GM12878 (cell line): Measurements from ENCODE around the gene TNXB. TPM values are rescaled to one million over a fixed set of nuclear protein-coding genes. Genes with fewer than 3 reads are reported as not detected.

ENCODE experiments used
- ATAC-seq: fragments of 200-7000 bp; cut with Tn5 transposase; 3 replicates; pipeline ENCODE4 v1.9.1; 2020; ENCODE audit warnings: mild to moderate bottlenecking, moderate library complexity
- BruUV-seq: library from RNA; stranded (reverse); fragments of 400-500 nt; replicated peaks from 2 replicates; lab custom pipeline; 2021; lab: Mats Ljungman, UMichigan
- CTCF ChIA-PET: fragments of 300-600 bp; sonication (Branson Sonifier 250); formaldehyde crosslinking; extraction: SDS; loops from one replicate; lab custom pipeline; 2021; ENCODE audit warnings: inconsistent platforms; lab: Yijun Ruan, JAX
- POLR2A ChIA-PET: fragments of 350-600 bp; formaldehyde crosslinking; extraction: SDS; loops from one replicate; lab custom pipeline; 2021; ENCODE audit warnings: inconsistent platforms; lab: Charles Lee
- RAD21 ChIA-PET: fragments of 300-600 bp; sonication (Branson Sonifier 250); formaldehyde crosslinking; loops from one replicate; lab custom pipeline; 2023; ENCODE audit warnings: antibody characterized with exemption; ENCODE audit not compliant: unreplicated experiment; lab: Charles Lee
- SMC1A ChIA-PET: fragments of 300-600 bp; sonication (Branson Sonifier 250); formaldehyde crosslinking; loops from one replicate; lab custom pipeline; 2023; ENCODE audit not compliant: unreplicated experiment, uncharacterized antibody; lab: Charles Lee
- DNase-seq: peaks from one replicate; pipeline ENCODE4 v3.0.0-alpha.2; 2011; ENCODE audit warnings: low read depth, low spot score
- FAIRE-seq: peaks from 3 replicates; lab custom pipeline; 2011; peaks lifted over from hg19 to GRCh38; lab: Jason Lieb, UNC
- H2AFZ ChIP-seq: 2 replicates; pipeline ENCODE4 v1.6.0; 2011; ENCODE audit warnings: low read depth, low read length, control low read depth; ENCODE audit not compliant: control insufficient read depth
- H3K27ac ChIP-seq: 2 replicates; pipeline ENCODE4 v1.5.1; 2011; ENCODE audit warnings: control low read depth; ENCODE audit not compliant: control insufficient read depth, insufficient read depth
- H3K27me3 ChIP-seq, 2 experiments: replicated peaks in 1 of 2; 2 replicates each; pipeline versions ENCODE4 v1.6.0 to v1.6.1; 2011; ENCODE audit warnings: low read length in 1 of 2; ENCODE audit not compliant: control insufficient read depth in 2 of 2, insufficient read depth in 2 of 2
- H3K36me3 ChIP-seq, 2 experiments: 2 replicates each; pipeline ENCODE4 v1.5.1; 2011; ENCODE audit warnings: low read length in 1 of 2; ENCODE audit not compliant: control insufficient read depth in 2 of 2, insufficient read depth in 2 of 2
- H3K4me1 ChIP-seq: 2 replicates; pipeline ENCODE4 v1.6.1; 2011; ENCODE audit warnings: mild to moderate bottlenecking, low read length, moderate library complexity, mixed read lengths; ENCODE audit not compliant: control insufficient read depth, insufficient read depth
- H3K4me2 ChIP-seq: 2 replicates; pipeline ENCODE4 v1.6.0; 2011; ENCODE audit warnings: control low read depth; ENCODE audit not compliant: control insufficient read depth, insufficient read depth
- H3K4me3 ChIP-seq: fragments of 200-600 bp; sonication (generic); 2 replicates; pipeline ENCODE4 v1.5.1; 2016
- H3K79me2 ChIP-seq: 2 replicates; pipeline ENCODE4 v1.6.0; 2011; ENCODE audit warnings: low read length; ENCODE audit not compliant: control insufficient read depth, insufficient read depth
- H3K9ac ChIP-seq: 2 replicates; pipeline ENCODE4 v1.8.0; 2011; ENCODE audit warnings: low read length, control low read depth, mixed read lengths; ENCODE audit not compliant: control insufficient read depth, insufficient read depth
- H3K9me3 ChIP-seq: replicated peaks from 3 replicates; pipeline ENCODE4 v1.5.1; 2011; ENCODE audit warnings: mild to moderate bottlenecking, low read length; ENCODE audit not compliant: control insufficient read depth, insufficient read depth
- H4K20me1 ChIP-seq: 2 replicates; pipeline ENCODE4 v1.6.0; 2011; ENCODE audit not compliant: control insufficient read depth, insufficient read depth
- ATF7 ChIP-seq: fragments of 450-650 bp; IDR thresholded peaks from 2 replicates; pipeline ENCODE4 v1.6.1; 2016; ENCODE audit warnings: low read depth, mild to moderate bottlenecking
- BCL11A ChIP-seq: IDR thresholded peaks from 2 replicates; pipeline ENCODE4 v1.6.1; 2011; ENCODE audit warnings: low read depth, low read length
- CBX5 ChIP-seq: sonication (generic); IDR thresholded peaks from 2 replicates; pipeline ENCODE4 v1.6.1; 2016; ENCODE audit warnings: low read depth, moderate library complexity, mild to moderate bottlenecking, inconsistent platforms
- CHD1 ChIP-seq: IDR thresholded peaks from 2 replicates; pipeline ENCODE4 v1.6.1; 2012; ENCODE audit warnings: low read depth, low read length, improper control_type of control experiment
- CUX1 ChIP-seq: IDR thresholded peaks from 2 replicates; pipeline ENCODE4 v1.6.1; 2012; ENCODE audit warnings: improper control_type of control experiment, low read depth, low read length; ENCODE audit not compliant: insufficient replicate concordance
- DPF2 ChIP-seq: fragments of 450-650 bp; IDR thresholded peaks from 2 replicates; pipeline ENCODE4 v1.6.1; 2017; ENCODE audit warnings: mild to moderate bottlenecking
- ETV6 ChIP-seq, 2 experiments: fragments of 450-650 bp in 1 of 2; IDR thresholded peaks in 1 of 2; conservative IDR thresholded peaks in 1 of 2; 2 replicates each; pipeline ENCODE4 v1.6.1; 2014; ENCODE audit warnings: antibody characterized with exemption in 1 of 2, borderline replicate concordance in 1 of 2, low read depth in 1 of 2, mild to moderate bottlenecking in 1 of 2, moderate library complexity in 1 of 2
- MAX ChIP-seq: IDR thresholded peaks from 2 replicates; pipeline ENCODE4 v1.6.1; 2012; ENCODE audit warnings: low read depth, low read length, improper control_type of control experiment
- MEF2B ChIP-seq: fragments of 450-650 bp; IDR thresholded peaks from 2 replicates; pipeline ENCODE4 v1.6.1; 2018; ENCODE audit warnings: mild to moderate bottlenecking, moderate library complexity; ENCODE audit not compliant: partially characterized antibody, poor library complexity, severe bottlenecking
- MXI1 ChIP-seq: fragments of 150-350 bp; IDR thresholded peaks from 2 replicates; pipeline ENCODE4 v1.6.1; 2011; ENCODE audit warnings: low read depth, mild to moderate bottlenecking, inconsistent platforms, low read length, improper control_type of control experiment
- MYB ChIP-seq: fragments of 150-350 bp; IDR thresholded peaks from 2 replicates; pipeline ENCODE4 v1.6.1; 2014; ENCODE audit warnings: mild to moderate bottlenecking, low read depth, low read length, borderline replicate concordance
- NBN ChIP-seq: fragments of 450-650 bp; IDR thresholded peaks from 2 replicates; pipeline ENCODE4 v1.6.1; 2016
- NFYB ChIP-seq: IDR thresholded peaks from 2 replicates; pipeline ENCODE4 v1.6.1; 2011; ENCODE audit warnings: low read depth, mild to moderate bottlenecking, low read length, improper control_type of control experiment, moderate library complexity; ENCODE audit not compliant: insufficient read depth
- POLR2A ChIP-seq: IDR thresholded peaks from 2 replicates; pipeline ENCODE4 v1.6.1; 2011; ENCODE audit warnings: low read depth, mild to moderate bottlenecking, low read length
- POLR2AphosphoS5 ChIP-seq: IDR thresholded peaks from 2 replicates; pipeline ENCODE4 v1.6.1; 2011; ENCODE audit warnings: mild to moderate bottlenecking, low read length, inconsistent platforms
- POU2F2 ChIP-seq: IDR thresholded peaks from 3 replicates; pipeline ENCODE4 v1.6.1; 2011; ENCODE audit warnings: low read depth, mild to moderate bottlenecking, low read length, borderline replicate concordance
- RB1 ChIP-seq: fragments of 450-650 bp; formaldehyde crosslinking; IDR thresholded peaks from 2 replicates; pipeline ENCODE4 v1.6.1; 2017; ENCODE audit warnings: mild to moderate bottlenecking, borderline replicate concordance
- ZNF217 ChIP-seq: fragments of 450-650 bp; IDR thresholded peaks from 2 replicates; pipeline ENCODE4 v1.6.1; 2017; ENCODE audit warnings: antibody characterized with exemption, mild to moderate bottlenecking
- WGBS: methylation state at CpG from one replicate; pipeline ENCODE4 v1.1.6; 2016; ENCODE audit warnings: low lambda C conversion rate; ENCODE audit not compliant: insufficient replicate concordance, insufficient coverage; ENCODE audit errors: missing lambda C conversion rate; 5-methylcytosine and 5-hydroxymethylcytosine counted together
- in situ Hi-C: fragments of 300-500 bp; cut with MboI; formaldehyde crosslinking; loops from 9 replicates; pipeline ENCODE4 v1.14.3; 2018; ENCODE audit warnings: mixed read lengths
- intact Hi-C: fragments of 100-400 bp; cut with micrococcal nuclease; formaldehyde crosslinking; loops from one replicate; pipeline ENCODE4 v1.14.2; 2022; ENCODE audit not compliant: unreplicated experiment
- polyA plus RNA-seq, 11 experiments: library from polyadenylated mRNA; depleted of rRNA in 4 of 11; unstranded in 6 of 11; stranded (reverse) in 5 of 11; fragments of >200 nt; fragmentation: Nextera tagmentation in 4 of 11; fragmentation: Illumina TruSeq in 1 of 11; extraction: Ambion mirVana in 4 of 11; extraction: Trizol in 1 of 11; gene quantifications; 1 replicate in 1 of 11; 2 replicates in 10 of 11; pipeline versions ENCODE4 v1.2.1 to v1.2.3, GENCODE V29; 2011 to 2016; ENCODE audit warnings: inconsistent platforms in 2 of 11, missing spikeins in 2 of 11, low read depth in 1 of 11
- total RNA-seq, 4 experiments: library from RNA; depleted of rRNA in 3 of 4; stranded (reverse); fragments of >200 nt in 3 of 4; fragmentation: Illumina TruSeq in 1 of 4; extraction: Trizol in 1 of 4; gene quantifications; 2 replicates each; pipeline versions ENCODE4 v1.2.1 to v1.2.3, GENCODE V29; 2013 to 2021

TNXB gene
- total and polyA plus RNA-seq, 10 of the 15 experiments (the other 5 are each of a cell fraction or from before 2014, with no cell fraction given), result 0.03 to 2.5 (median 0.68) TPM; not detected in 2

GRCh38 chr6:32058511-32058963 is 50.6 kb downstream of the TNXB start:
- intact Hi-C loops, result no loop called here
- Histone ChIP-seq H3K36me3 (no peaks in the 10 kb centered on the region), H3K79me2 (no peaks in the 10 kb centered on the region), H3K9ac (no peak overlapping the region), H3K27me3 (peaks cover 0 to 2% of the 10 kb centered on the region in 2 experiments; a peak in 2 of 4 replicates), H4K20me1 (no peaks in the 10 kb centered on the region), H2AFZ (no peak overlapping the region), H3K4me1 (no peaks in the 10 kb centered on the region), H3K4me2 (no peak overlapping the region), H3K27ac (no peak overlapping the region), H3K4me3 (no peak overlapping the region), H3K9me3 (no peaks in the 10 kb centered on the region)
- no TSS peak for BruUV-seq
- FAIRE-seq (no peak), DNase-seq (no peak), ATAC-seq (no peak)
- RAD21 ChIA-PET, result interaction anchor here (0.6 kb wide), 1 partner anchor 679 kb away, joined by 3 read pairs; no protein-coding TSS in a partner anchor
- SMC1A ChIA-PET, result no interaction called here
- CTCF ChIA-PET, result interaction anchor here (1.3 kb wide), 1 partner anchor 60 kb away, joined by 3 read pairs; no protein-coding TSS in a partner anchor
- POLR2A ChIA-PET, result no interaction called here
- TF ChIP-seq CBX5, result no peak
- TF ChIP-seq MAX, result no peak
- TF ChIP-seq BCL11A, result no peak
- TF ChIP-seq MEF2B, result no peak
- TF ChIP-seq ATF7, result no peak
- TF ChIP-seq RB1, result no peak
- no peak for TF ChIP-seq ETV6 (conservative IDR thresholded peaks at IDR 0.05 in 1 of 2, IDR thresholded peaks at IDR 0.05 in 1 of 2; ENCODE audit: borderline replicate concordance in 1 of 2, low read depth in 1 of 2)
- no peak for TF ChIP-seq ZNF217
- no peak for TF ChIP-seq CUX1
- TF ChIP-seq MXI1, result no peak
- no peak for TF ChIP-seq NFYB
- no peak for TF ChIP-seq NBN
- no peak for TF ChIP-seq POLR2AphosphoS5
- no peak for TF ChIP-seq CHD1
- no peak for TF ChIP-seq POLR2A
- TF ChIP-seq DPF2, result no peak
- no peak for TF ChIP-seq POU2F2
- TF ChIP-seq MYB, result no peak
- in situ Hi-C loops, result no loop called here
- WGBS, result 34% methylated on average over 11 of the region's 11 CpGs
